Activated T-helper 1 cell treated with anti-CD3 and anti-CD28 coated beads, Interleukin-2, amount 50 U/mL, for 16 hours (primary cell): Measurements from ENCODE around the gene MYL7.
"Not testable (repeated sequence)": the region's sequence is repeated elsewhere in the genome, so short reads cannot be mapped to it uniquely, and the experiment has no call there.

ENCODE experiments used
- DNase-seq, 2 donors: peaks; one replicate each; pipeline ENCODE4 v3.0.0-alpha.2; 2020; ENCODE audit warnings: low read depth in 1 of 2, low spot score in 1 of 2

MYL7 gene, protein sequence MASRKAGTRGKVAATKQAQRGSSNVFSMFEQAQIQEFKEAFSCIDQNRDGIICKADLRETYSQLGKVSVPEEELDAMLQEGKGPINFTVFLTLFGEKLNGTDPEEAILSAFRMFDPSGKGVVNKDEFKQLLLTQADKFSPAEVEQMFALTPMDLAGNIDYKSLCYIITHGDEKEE

GRCh38 chr7:44141221-44141850 lies at the start of gene MYL7:
Gene MYL7, minus strand, starts transcription at chr7:44141332. Its CDS starts 27 bp downstream, at chr7:44141305.
- no peak for DNase-seq

DNA sequence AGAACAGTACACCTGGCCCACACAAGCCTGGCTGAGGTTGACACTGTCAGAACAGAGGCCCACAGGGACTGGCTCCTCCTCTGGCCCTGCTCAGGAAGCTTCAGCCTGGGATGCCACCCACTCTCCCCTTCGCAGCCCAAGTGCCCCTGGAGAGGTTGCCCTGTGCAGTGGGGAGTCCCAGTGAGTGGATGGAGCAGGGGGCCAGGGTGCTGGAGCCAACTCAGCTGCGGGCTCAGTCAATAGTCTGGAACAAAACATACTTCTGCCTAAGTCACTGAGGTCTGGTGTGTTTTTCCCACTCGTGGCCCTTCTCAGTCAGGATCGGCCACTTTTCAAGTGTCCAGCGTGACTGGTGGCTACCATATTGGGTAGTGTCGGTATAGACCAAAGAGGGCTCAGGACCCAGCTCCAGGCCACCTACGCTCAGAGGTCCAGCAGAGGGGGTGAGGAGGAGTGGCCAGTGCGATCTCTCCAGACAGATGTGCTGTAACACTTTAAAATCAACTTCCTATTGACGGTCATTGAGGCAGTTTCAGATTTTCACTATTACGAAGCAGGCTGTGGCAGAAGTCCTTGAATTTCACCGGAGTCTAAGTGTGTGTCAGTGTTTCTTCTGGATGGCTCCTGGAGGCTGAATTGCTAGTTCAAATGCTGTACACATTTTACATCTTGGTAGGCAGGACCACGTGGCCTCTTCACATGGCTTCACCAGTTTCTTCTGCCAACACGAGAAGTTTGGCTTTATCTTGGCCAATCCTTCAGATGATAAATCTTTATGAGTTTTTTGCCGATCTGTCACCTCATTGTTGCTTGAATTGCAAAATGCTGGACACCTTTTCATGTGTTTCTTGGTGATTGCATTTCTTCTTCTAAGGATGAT lies 49.1 kb upstream of the MYL7 start:
- DNase-seq: no peak

DNA sequence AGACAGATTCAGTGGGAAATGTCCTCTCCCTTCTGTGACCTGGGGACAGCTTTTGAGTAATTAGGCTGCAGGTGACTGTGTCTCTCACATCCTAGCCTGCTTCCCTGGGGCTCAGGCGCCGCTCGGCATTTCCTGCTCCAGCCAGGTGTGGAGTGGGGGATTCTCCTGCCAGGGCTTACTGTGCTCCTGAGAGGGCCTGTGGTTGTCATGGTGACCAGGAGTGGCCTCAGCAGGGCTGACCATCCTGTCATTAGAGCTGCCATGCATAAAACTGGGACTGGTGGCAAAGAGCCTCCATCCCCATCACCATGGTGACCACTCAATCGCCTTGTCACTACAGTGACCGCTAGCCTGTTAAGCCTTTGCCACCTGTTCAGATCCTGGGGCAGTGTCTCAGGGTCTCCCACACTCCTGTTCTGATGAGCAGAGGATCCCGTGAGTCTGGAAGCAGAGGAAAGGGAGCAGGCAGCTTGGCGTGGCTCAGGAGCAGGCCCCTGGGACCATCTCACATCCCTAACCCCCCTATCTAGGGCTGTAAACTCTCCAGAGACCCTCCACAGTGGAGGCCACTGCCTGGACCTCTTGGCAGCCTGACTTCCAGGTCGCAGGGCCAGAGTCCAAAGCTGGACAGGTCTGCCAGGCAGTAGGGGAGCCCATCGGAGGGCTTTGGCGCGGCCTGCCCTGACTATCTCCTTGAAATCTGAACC lies 48.3 kb upstream of the MYL7 start, which contains the start of gene GCK:
TSS of gene GCK (minus strand) at position 154 of the 707 bp plus-strand sequence. CDS start 486 bp downstream, outside the sequence.
- no peak for DNase-seq

DNA sequence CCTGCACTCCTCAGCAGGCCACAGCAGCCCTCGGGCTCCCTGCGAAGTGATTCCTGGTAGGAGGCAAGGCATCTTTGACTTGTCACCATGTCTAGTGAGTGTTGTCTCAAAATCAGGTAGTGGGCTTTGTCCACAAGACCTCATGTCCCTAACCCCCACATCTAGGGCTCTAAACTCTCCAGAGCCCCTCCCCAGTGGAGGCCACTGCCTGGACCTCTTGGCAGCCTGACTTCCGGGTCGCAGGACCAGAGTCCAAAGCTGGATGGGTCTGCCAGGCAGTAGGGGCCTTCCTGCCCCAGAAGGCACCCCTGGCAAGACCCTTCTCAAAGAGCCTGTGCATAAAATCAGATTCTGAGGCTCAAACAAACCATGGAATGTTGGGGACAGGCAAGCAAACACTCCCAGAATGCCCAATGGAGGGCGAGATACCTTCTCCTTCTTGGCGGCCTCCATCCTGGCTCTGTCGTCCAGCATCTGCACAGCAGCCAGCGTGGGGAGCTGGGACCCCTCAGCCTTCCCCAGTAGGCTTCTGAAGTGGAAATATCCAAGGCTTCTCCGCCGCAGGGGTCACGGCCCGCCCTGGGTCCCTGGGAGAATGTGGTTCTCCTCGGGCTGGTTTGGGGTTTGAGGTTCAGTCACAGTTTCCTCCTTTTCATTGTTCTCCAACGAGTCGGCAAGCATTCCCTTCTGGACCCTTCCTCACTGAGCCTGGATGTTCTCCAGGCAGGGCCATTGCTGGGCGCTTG lies 47.5 kb upstream of the MYL7 start:
- DNase-seq: no peak

- DNase-seq: no peak
These were observed 46.7 kb upstream of the MYL7 start for GRCh38 chr7:44187636-44188416.

DNA sequence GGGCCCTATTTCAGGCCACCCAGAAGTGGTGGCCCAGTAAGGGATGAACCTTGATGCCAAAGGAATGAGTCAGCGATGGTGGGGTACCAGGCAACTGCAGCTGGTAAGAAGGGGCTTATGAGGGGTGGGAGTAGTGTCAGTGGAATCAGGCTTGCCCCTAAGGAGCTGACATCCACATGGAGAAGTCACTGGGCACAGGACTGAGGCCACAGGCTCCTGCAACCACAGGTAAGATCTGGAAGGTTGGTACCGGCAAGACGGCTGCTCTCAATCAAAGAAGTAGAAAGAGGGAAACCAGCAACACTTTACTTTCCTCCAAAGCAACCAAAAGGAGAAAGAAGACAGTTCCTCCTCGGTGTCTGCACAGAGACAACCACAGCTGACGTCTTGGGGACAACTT lies 45.6 kb upstream of the MYL7 start:
- DNase-seq: no peak

DNA sequence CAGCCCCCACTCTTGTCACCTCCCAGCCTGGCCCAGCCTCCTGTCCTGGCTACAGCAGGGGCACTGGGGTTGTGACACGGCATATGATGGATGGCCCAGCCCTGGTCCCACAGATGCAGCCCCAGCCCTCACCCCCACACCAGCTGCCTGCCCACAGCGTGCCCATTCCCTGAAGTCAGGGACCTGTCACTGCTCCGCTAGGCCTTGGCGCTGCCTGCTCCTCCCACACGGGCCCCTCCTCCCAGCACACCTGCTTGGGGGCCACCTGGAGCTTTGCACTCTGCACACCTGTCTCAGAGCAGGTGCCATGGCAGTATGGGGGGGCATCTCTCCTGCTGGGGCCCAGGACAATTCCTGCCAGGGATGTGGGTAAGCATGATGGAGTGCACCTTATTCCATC lies 44.6 kb upstream of the MYL7 start:
- DNase-seq: no peak

DNA sequence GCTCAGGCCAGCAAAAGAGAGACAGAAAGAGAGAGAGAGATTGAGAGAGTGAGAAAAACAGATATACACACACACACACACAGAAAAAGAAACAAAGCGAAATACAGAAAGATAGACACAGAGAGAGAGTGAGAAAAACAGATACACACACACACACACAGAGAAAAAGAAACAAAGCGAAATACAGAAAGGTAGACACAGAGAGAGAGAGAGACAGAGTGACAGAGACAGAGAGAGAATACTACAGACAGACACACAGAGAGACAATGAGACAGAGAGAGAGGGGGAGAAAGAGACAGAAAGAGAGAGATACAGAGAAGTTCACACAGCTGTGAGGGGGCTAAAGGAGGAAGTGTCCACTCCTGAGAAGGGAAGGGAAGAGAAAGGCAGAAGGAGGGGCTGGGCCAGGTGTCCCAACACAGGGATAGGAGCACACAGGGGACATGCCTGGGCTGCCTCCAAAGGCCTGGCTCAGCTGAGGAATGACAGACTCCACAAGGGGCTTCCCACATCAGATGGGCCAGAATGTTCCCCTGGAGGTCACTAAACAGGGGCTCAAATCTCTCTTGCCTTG lies 43.8 kb upstream of the MYL7 start:
- no peak for DNase-seq

- DNase-seq: no peak
These were observed 43.2 kb upstream of the MYL7 start for GRCh38 chr7:44184206-44184872.

DNA sequence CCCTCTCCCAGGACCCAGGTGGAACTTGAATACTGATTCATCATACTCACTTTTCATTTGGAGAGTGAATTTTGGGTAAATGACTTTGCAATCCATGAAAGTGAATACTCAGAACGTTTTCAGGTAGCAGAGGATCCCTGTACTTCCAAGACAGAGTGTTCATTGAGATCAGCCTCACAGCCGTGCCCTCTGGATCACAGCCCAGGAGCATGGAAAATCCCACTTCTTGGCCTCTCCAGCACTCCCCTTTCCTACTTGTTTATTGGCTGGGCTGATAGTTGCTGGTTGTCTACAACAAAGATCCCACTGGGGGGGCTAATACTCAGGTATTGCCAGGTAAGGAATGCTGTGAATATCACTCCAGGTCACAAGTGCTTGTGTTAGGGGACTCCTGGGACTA lies 42.3 kb upstream of the MYL7 start:
- no peak for DNase-seq

DNA sequence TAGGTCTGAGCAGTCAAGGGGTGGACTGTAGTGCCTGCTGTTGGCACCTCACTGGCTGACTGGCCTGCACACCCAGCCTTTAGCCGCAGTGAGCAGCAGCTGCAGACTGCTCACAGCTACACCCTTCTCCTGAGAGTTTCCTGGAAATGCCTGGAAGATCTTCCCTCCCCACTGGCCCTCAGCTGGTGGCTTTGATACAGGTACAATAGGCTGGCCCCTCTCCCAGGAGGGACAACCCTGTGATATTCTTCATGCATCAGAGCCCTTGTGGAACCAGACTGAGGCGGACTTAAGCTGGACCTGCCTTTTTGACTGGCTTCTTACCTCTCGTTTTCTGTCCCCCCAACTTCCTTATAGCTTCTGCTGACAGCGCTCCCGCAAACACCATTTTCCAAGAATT lies 41.7 kb upstream of the MYL7 start:
- no peak for DNase-seq

DNA sequence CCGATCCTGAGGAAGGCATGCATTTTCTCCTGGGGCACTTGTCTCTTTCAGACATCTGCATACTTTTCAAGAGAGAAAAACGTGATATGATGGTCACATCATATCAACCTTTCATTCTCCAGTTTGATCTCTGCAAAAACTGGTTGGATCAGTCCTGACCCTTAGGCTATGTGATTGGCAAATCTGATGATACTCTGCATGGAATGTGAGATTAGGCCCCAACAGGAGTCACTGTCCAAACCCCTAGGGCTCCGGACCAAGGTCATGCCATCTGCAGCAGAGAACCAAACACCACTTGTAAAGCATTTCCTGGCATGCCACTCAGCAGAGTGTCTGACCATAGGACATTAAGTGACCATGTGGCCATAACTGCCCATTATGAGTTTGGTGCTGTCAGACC lies 39.5 kb upstream of the MYL7 start:
- DNase-seq: no peak

GRCh38 chr7:44177570-44178131 lies 36.5 kb upstream of the MYL7 start:
- no peak for DNase-seq

DNA sequence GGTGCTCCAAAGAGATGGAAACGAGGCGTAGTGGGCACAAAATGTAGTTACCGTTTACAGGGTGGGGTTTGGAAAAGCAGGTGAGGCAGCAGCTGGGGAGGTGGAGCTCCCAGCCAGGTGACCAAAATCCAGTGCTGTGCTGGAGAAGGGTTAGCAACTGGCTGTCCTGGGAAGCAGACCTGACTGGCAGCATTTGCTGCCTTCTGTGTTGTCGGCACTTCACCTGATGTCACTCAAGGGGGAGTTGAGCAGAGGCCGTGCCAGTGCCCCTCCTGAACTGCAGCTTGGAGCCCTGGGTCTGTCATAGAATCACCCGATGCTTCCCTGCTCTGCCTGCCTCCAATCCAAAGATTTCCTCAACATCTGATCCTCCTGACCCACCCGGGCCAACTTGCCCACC lies 35.4 kb upstream of the MYL7 start:
- DNase-seq: no peak

- no peak for DNase-seq
These were observed 34.6 kb upstream of the MYL7 start for GRCh38 chr7:44175730-44176129.

GRCh38 chr7:44174694-44174948 lies 33.5 kb upstream of the MYL7 start:
- not testable (repeated sequence) for DNase-seq

DNA sequence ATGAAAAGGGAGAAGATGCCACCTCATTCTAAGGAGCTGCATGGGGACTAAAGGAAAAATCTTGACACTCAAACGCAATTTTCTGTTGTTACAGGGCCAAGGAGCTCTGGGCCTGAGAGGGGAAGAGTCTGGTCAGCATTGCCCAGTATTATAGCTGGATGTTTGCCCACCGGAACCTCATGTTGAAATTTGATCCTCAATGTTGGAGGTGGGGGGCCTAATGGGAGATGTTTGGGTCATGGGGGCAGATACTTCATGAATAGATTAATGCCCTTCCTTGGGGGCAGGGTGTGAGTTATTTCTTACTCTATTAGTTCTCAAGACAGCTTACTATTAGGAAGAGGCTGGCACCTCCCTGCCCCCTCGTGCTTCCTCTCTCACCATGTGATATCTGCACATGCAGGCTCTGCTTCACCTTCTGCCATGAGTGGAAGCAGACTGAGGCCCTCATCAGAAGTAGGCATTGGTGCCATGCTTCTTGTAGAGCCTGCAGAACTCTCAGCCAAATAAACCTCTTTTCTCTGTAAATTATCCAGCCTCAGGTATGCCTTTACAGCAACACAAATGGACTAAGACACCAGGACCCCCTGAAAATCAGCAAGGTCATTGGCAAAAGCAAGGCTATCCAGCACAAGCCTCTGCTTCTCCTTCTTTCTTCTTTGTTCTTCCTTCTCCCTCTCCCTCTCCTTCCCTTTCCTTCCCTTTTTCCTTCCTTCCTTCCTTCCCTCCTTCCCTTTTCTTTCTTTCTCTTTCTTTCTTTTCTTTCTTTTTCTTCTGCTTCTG lies 33.0 kb upstream of the MYL7 start:
- DNase-seq: no peak

GRCh38 chr7:44172803-44173424 lies 31.8 kb upstream of the MYL7 start:
- DNase-seq: no peak
